ENCODE results near the gene ELFN2.

Gene ELFN2

GRCh38 chr22:37418627-37419369, 8.5 kb downstream of the ELFN2 start:
- POLR2A ChIA-PET = no interaction called here
- Histone ChIP-seq H3K4me1 (ENCODE audit: control extremely low read depth in 1 of 4, control insufficient read depth in 4 of 4, insufficient read depth in 4 of 4, low read length in 3 of 4) (peaks cover 0 to 41% (median 34%) of the 10 kb centered on the region in 4 experiments), H3K9me3 (ENCODE audit: control extremely low read depth in 1 of 5, control insufficient read depth in 4 of 5, insufficient read depth in 2 of 5, low read depth in 1 of 5, low read length in 4 of 5) (no peaks in the 10 kb centered on the region), H3K27me3 (replicated peaks in 2 of 5; ENCODE audit: control insufficient read depth in 4 of 5, insufficient read depth in 5 of 5, low read length in 4 of 5) (peaks cover 0 to 44% (median 23%) of the 10 kb centered on the region in 5 experiments), H3K36me3 (ENCODE audit: control insufficient read depth in 4 of 4, insufficient read depth in 4 of 4, low read length in 3 of 4) (no peaks in the 10 kb centered on the region), H3K4me3 (ENCODE audit: control insufficient read depth in 1 of 7, extremely low read depth in 1 of 7, insufficient read depth in 4 of 7, low read depth in 2 of 7, low read length in 6 of 7) (no peak overlapping the region), H3K27ac (ENCODE audit: insufficient read depth in 1 of 2, low read depth in 1 of 2, low read length in 2 of 2, poor library complexity in 1 of 2, severe bottlenecking in 2 of 2) (no peak overlapping the region)
- no peak for DNase-seq
- 88% methylated on average over 24 of the region's 28 CpGs for WGBS (ENCODE audit: insufficient coverage)
- CTCF ChIA-PET = interaction anchor here (1.2 kb wide), 1 partner anchor 10 kb away, joined by 3 read pairs; no protein-coding TSS in a partner anchor

GRCh38 chr22:37417677-37418348, 9.5 kb downstream of the ELFN2 start:
- H3K4me1 ChIP-seq (ENCODE audit: control extremely low read depth in 1 of 4, control insufficient read depth in 4 of 4, insufficient read depth in 4 of 4, low read length in 3 of 4) = peaks cover 0 to 43% (median 34%) of the 10 kb centered on the region in 4 experiments
- no peak overlapping the region for H3K27ac ChIP-seq (ENCODE audit: insufficient read depth in 1 of 2, low read depth in 1 of 2, low read length in 2 of 2, poor library complexity in 1 of 2, severe bottlenecking in 2 of 2)
- peaks cover 0 to 44% (median 19%) of the 10 kb centered on the region in 5 experiments for H3K27me3 ChIP-seq (replicated peaks in 2 of 5; ENCODE audit: control insufficient read depth in 4 of 5, insufficient read depth in 5 of 5, low read length in 4 of 5)
- no peaks in the 10 kb centered on the region for H3K9me3 ChIP-seq (ENCODE audit: control extremely low read depth in 1 of 5, control insufficient read depth in 4 of 5, insufficient read depth in 2 of 5, low read depth in 1 of 5, low read length in 4 of 5)
- H3K36me3 ChIP-seq (ENCODE audit: control insufficient read depth in 4 of 4, insufficient read depth in 4 of 4, low read length in 3 of 4) = no peaks in the 10 kb centered on the region
- WGBS (ENCODE audit: insufficient coverage) = 92% methylated on average over 4 of the region's 8 CpGs
- DNase-seq = no peak
- ChIA-PET CTCF (interaction anchor here (1.4 kb wide), 1 partner anchor 101 kb away, joined by 6 read pairs; no protein-coding TSS in a partner anchor), POLR2A (interaction anchor here (0.5 kb wide), 1 partner anchor 14 kb away, joined by 3 read pairs; no protein-coding TSS in a partner anchor)
- no peak overlapping the region for H3K4me3 ChIP-seq (ENCODE audit: control insufficient read depth in 1 of 7, extremely low read depth in 1 of 7, insufficient read depth in 4 of 7, low read depth in 2 of 7, low read length in 6 of 7)

- WGBS (ENCODE audit: insufficient coverage) = 88% methylated on average over 6 of the region's 7 CpGs
Observed at GRCh38 chr22:37417264-37417663, 10.0 kb downstream of the ELFN2 start.

GRCh38 chr22:37416827-37417226, 10.5 kb downstream of the ELFN2 start:
- Histone ChIP-seq H3K4me1 (ENCODE audit: control extremely low read depth in 1 of 4, control insufficient read depth in 4 of 4, insufficient read depth in 4 of 4, low read length in 3 of 4) (peaks cover 0 to 50% (median 40%) of the 10 kb centered on the region in 4 experiments), H3K36me3 (ENCODE audit: control insufficient read depth in 4 of 4, insufficient read depth in 4 of 4, low read length in 3 of 4) (no peaks in the 10 kb centered on the region), H3K4me3 (ENCODE audit: control insufficient read depth in 1 of 7, extremely low read depth in 1 of 7, insufficient read depth in 4 of 7, low read depth in 2 of 7, low read length in 6 of 7) (no peak overlapping the region), H3K9me3 (ENCODE audit: control extremely low read depth in 1 of 5, control insufficient read depth in 4 of 5, insufficient read depth in 2 of 5, low read depth in 1 of 5, low read length in 4 of 5) (no peaks in the 10 kb centered on the region), H3K27me3 (replicated peaks in 2 of 5; ENCODE audit: control insufficient read depth in 4 of 5, insufficient read depth in 5 of 5, low read length in 4 of 5) (peaks cover 0 to 41% (median 19%) of the 10 kb centered on the region in 5 experiments), H3K27ac (ENCODE audit: insufficient read depth in 1 of 2, low read depth in 1 of 2, low read length in 2 of 2, poor library complexity in 1 of 2, severe bottlenecking in 2 of 2) (no peak overlapping the region)
- DNase-seq = peak; percentile 73 to 94 (median 89)
- CTCF ChIA-PET = interaction anchor here (1.4 kb wide), 1 partner anchor 100 kb away, joined by 6 read pairs; no protein-coding TSS in a partner anchor
- POLR2A ChIA-PET = interaction anchor here (0.7 kb wide), 1 partner anchor 21 kb away, joined by 4 read pairs; no protein-coding TSS in a partner anchor
- WGBS (ENCODE audit: insufficient coverage) = 6% methylated on average over 6 of the region's 14 CpGs

More at GRCh38 chr22:37417264-37417663, 10.0 kb downstream of the ELFN2 start:
- no peak for DNase-seq
- CTCF ChIA-PET = interaction anchor here (1.4 kb wide), 1 partner anchor 101 kb away, joined by 6 read pairs; no protein-coding TSS in a partner anchor
- no peak overlapping the region for H3K27ac ChIP-seq (ENCODE audit: insufficient read depth in 1 of 2, low read depth in 1 of 2, low read length in 2 of 2, poor library complexity in 1 of 2, severe bottlenecking in 2 of 2)
- peaks cover 0 to 48% (median 39%) of the 10 kb centered on the region in 4 experiments for H3K4me1 ChIP-seq (ENCODE audit: control extremely low read depth in 1 of 4, control insufficient read depth in 4 of 4, insufficient read depth in 4 of 4, low read length in 3 of 4)
- H3K4me3 ChIP-seq (ENCODE audit: control insufficient read depth in 1 of 7, extremely low read depth in 1 of 7, insufficient read depth in 4 of 7, low read depth in 2 of 7, low read length in 6 of 7) = no peak overlapping the region
- POLR2A ChIA-PET = interaction anchor here (0.5 to 0.7 kb wide), 2 partner anchors 14 to 20 kb away, joined by 3 to 4 read pairs; no protein-coding TSS in a partner anchor
- peaks cover 0 to 44% (median 19%) of the 10 kb centered on the region in 5 experiments for H3K27me3 ChIP-seq (replicated peaks in 2 of 5; ENCODE audit: control insufficient read depth in 4 of 5, insufficient read depth in 5 of 5, low read length in 4 of 5)
- no peaks in the 10 kb centered on the region for H3K36me3 ChIP-seq (ENCODE audit: control insufficient read depth in 4 of 4, insufficient read depth in 4 of 4, low read length in 3 of 4)
- H3K9me3 ChIP-seq (ENCODE audit: control extremely low read depth in 1 of 5, control insufficient read depth in 4 of 5, insufficient read depth in 2 of 5, low read depth in 1 of 5, low read length in 4 of 5) = no peaks in the 10 kb centered on the region

GRCh38 chr22:37416389-37416788, 10.9 kb downstream of the ELFN2 start:
- H3K9me3 ChIP-seq (ENCODE audit: control extremely low read depth in 1 of 5, control insufficient read depth in 4 of 5, insufficient read depth in 2 of 5, low read depth in 1 of 5, low read length in 4 of 5) = no peaks in the 10 kb centered on the region
- no peak for DNase-seq
- POLR2A ChIA-PET = no interaction called here
- H3K27ac ChIP-seq (ENCODE audit: insufficient read depth in 1 of 2, low read depth in 1 of 2, low read length in 2 of 2, poor library complexity in 1 of 2, severe bottlenecking in 2 of 2) = no peak overlapping the region
- peaks cover 0 to 49% (median 40%) of the 10 kb centered on the region in 4 experiments for H3K4me1 ChIP-seq (ENCODE audit: control extremely low read depth in 1 of 4, control insufficient read depth in 4 of 4, insufficient read depth in 4 of 4, low read length in 3 of 4)
- H3K4me3 ChIP-seq (ENCODE audit: control insufficient read depth in 1 of 7, extremely low read depth in 1 of 7, insufficient read depth in 4 of 7, low read depth in 2 of 7, low read length in 6 of 7) = no peak overlapping the region
- H3K36me3 ChIP-seq (ENCODE audit: control insufficient read depth in 4 of 4, insufficient read depth in 4 of 4, low read length in 3 of 4) = no peaks in the 10 kb centered on the region
- WGBS (ENCODE audit: insufficient coverage) = 45% methylated on average over 3 of the region's 6 CpGs
- H3K27me3 ChIP-seq (replicated peaks in 2 of 5; ENCODE audit: control insufficient read depth in 4 of 5, insufficient read depth in 5 of 5, low read length in 4 of 5) = peaks cover 0 to 36% (median 19%) of the 10 kb centered on the region in 5 experiments
- CTCF ChIA-PET = interaction anchor here (1.4 kb wide), 1 partner anchor 100 kb away, joined by 6 read pairs; no protein-coding TSS in a partner anchor

- H3K4me3 ChIP-seq (ENCODE audit: control insufficient read depth in 1 of 7, extremely low read depth in 1 of 7, insufficient read depth in 4 of 7, low read depth in 2 of 7, low read length in 6 of 7) = no peak overlapping the region
- peaks cover 0 to 24% (median 12%) of the 10 kb centered on the region in 5 experiments for H3K27me3 ChIP-seq (replicated peaks in 2 of 5; ENCODE audit: control insufficient read depth in 4 of 5, insufficient read depth in 5 of 5, low read length in 4 of 5)
- peaks cover 0 to 41% (median 31%) of the 10 kb centered on the region in 4 experiments for H3K4me1 ChIP-seq (ENCODE audit: control extremely low read depth in 1 of 4, control insufficient read depth in 4 of 4, insufficient read depth in 4 of 4, low read length in 3 of 4)
- H3K36me3 ChIP-seq (ENCODE audit: control insufficient read depth in 4 of 4, insufficient read depth in 4 of 4, low read length in 3 of 4) = no peaks in the 10 kb centered on the region
- no peaks in the 10 kb centered on the region for H3K9me3 ChIP-seq (ENCODE audit: control extremely low read depth in 1 of 5, control insufficient read depth in 4 of 5, insufficient read depth in 2 of 5, low read depth in 1 of 5, low read length in 4 of 5)
- WGBS (ENCODE audit: insufficient coverage) = 90% methylated on average over 8 of the region's 8 CpGs
- CTCF ChIA-PET = interaction anchor here (0.5 to 2.8 kb wide), 2 partner anchors 14 to 650 kb away, joined by 3 to 13 read pairs; partner anchors contain the start of gene ELFN2
- H3K27ac ChIP-seq (ENCODE audit: insufficient read depth in 1 of 2, low read depth in 1 of 2, low read length in 2 of 2, poor library complexity in 1 of 2, severe bottlenecking in 2 of 2) = no peak overlapping the region
- DNase-seq = no peak
- POLR2A ChIA-PET = no interaction called here
Observed at GRCh38 chr22:37415210-37415609, 12.1 kb downstream of the ELFN2 start.

Data from common myeloid progenitor, CD34-positive (primary cell).